Calu3 (cell line): ENCODE results near the gene ABCA4. TPM values are rescaled to one million over a fixed set of nuclear protein-coding genes. Genes with fewer than 3 reads are reported as not detected.

Experiments used
- BruUV-seq: library from RNA; stranded (reverse); fragments of 400-500 nt; replicated peaks from 2 replicates; lab custom pipeline; 2021; lab: Mats Ljungman, UMichigan
- CTCF ChIA-PET: fragments of 300-600 bp; sonication (Branson Sonifier 250); formaldehyde crosslinking; loops from one replicate; lab custom pipeline; 2022; ENCODE audit warnings: antibody characterized with exemption; lab: Charles Lee
- DNase-seq: peaks from one replicate; pipeline ENCODE4 v3.0.0; 2022
- H3K27ac Mint-ChIP-seq: one replicate; pipeline ENCODE4 v1.8.0; 2022; ENCODE audit warnings: mixed read lengths; ENCODE audit not compliant: unreplicated experiment
- H3K27me3 Mint-ChIP-seq: one replicate; pipeline ENCODE4 v1.8.0; 2022; ENCODE audit warnings: mixed read lengths; ENCODE audit not compliant: unreplicated experiment
- H3K36me3 Mint-ChIP-seq: one replicate; pipeline ENCODE4 v1.8.0; 2022; ENCODE audit warnings: mild to moderate bottlenecking, moderate library complexity, mixed read lengths; ENCODE audit not compliant: insufficient read depth, unreplicated experiment
- H3K4me1 Mint-ChIP-seq: one replicate; pipeline ENCODE4 v1.8.0; 2022; ENCODE audit warnings: mild to moderate bottlenecking, low read depth, mixed read lengths; ENCODE audit not compliant: unreplicated experiment
- H3K4me3 Mint-ChIP-seq: one replicate; pipeline ENCODE4 v1.8.0; 2022; ENCODE audit warnings: mild to moderate bottlenecking, low read depth, moderate library complexity, mixed read lengths; ENCODE audit not compliant: unreplicated experiment
- H3K9me3 Mint-ChIP-seq: one replicate; pipeline ENCODE4 v1.8.0; 2022; ENCODE audit warnings: low read depth, mixed read lengths; ENCODE audit not compliant: unreplicated experiment
- CTCF ChIP-seq: fragments of 200-600 bp; IDR thresholded peaks from one replicate; pipeline ENCODE4 v1.8.0; 2022; ENCODE audit warnings: antibody characterized with exemption; ENCODE audit not compliant: unreplicated experiment
- intact Hi-C: fragments of 100-400 bp; cut with micrococcal nuclease; formaldehyde crosslinking; loops from one replicate; pipeline ENCODE4 v1.10.0; 2022; ENCODE audit not compliant: unreplicated experiment
- total RNA-seq: library from RNA; stranded (reverse); gene quantifications from 2 replicates; pipeline ENCODE4 v1.2.3, GENCODE V29; 2022

ABCA4 gene
- total RNA-seq, 1 experiment from 2014 or later = 0.31 TPM

- CTCF ChIA-PET = interaction anchor here (0.6 kb wide), 1 partner anchor 11 kb away, joined by 3 read pairs; no protein-coding TSS in a partner anchor
- no TSS peak for BruUV-seq
- no peaks in the 10 kb centered on the region for H3K9me3 Mint-ChIP-seq
- TF ChIP-seq CTCF = no peak
- no peaks in the 10 kb centered on the region for H3K4me1 Mint-ChIP-seq
- intact Hi-C loops = no loop called here
- no peak overlapping the region for H3K27ac Mint-ChIP-seq
- no peak overlapping the region for H3K4me3 Mint-ChIP-seq
- no peak for DNase-seq
- H3K36me3 Mint-ChIP-seq = no peaks in the 10 kb centered on the region
- H3K27me3 Mint-ChIP-seq = peaks cover 15% of the 10 kb centered on the region
Measured at GRCh38 chr1:94079080-94079940, 41.6 kb downstream of the ABCA4 start.

- CTCF ChIA-PET = no interaction called here
- no peak overlapping the region for H3K4me3 Mint-ChIP-seq
- H3K36me3 Mint-ChIP-seq = peaks cover 5% of the 10 kb centered on the region
- no peak for DNase-seq
- no peaks in the 10 kb centered on the region for H3K9me3 Mint-ChIP-seq
- no TSS peak for BruUV-seq
- peaks cover 15% of the 10 kb centered on the region for H3K27me3 Mint-ChIP-seq
- H3K27ac Mint-ChIP-seq = no peak overlapping the region
- TF ChIP-seq CTCF = no peak
- intact Hi-C loops = no loop called here
- H3K4me1 Mint-ChIP-seq = peaks cover 26% of the 10 kb centered on the region
Measured at GRCh38 chr1:94072840-94073522, 48.0 kb downstream of the ABCA4 start.

GRCh38 chr1:94071976-94072375 lies 49.0 kb downstream of the ABCA4 start:
- Mint-ChIP-seq H3K27ac (no peak overlapping the region), H3K36me3 (peaks cover 5% of the 10 kb centered on the region), H3K4me3 (no peak overlapping the region), H3K27me3 (peaks cover 6% of the 10 kb centered on the region), H3K4me1 (peaks cover 34% of the 10 kb centered on the region), H3K9me3 (no peaks in the 10 kb centered on the region)
- CTCF ChIA-PET = no interaction called here
- DNase-seq = no peak
- no TSS peak for BruUV-seq
- TF ChIP-seq CTCF = no peak
- intact Hi-C loops = no loop called here

GRCh38 chr1:94071391-94071790 lies 49.6 kb downstream of the ABCA4 start:
- no peak for TF ChIP-seq CTCF
- BruUV-seq = no TSS peak
- peaks cover 5% of the 10 kb centered on the region for H3K36me3 Mint-ChIP-seq
- no peak for DNase-seq
- no peak overlapping the region for H3K27ac Mint-ChIP-seq
- no peak overlapping the region for H3K4me3 Mint-ChIP-seq
- CTCF ChIA-PET = no interaction called here
- H3K4me1 Mint-ChIP-seq = peaks cover 34% of the 10 kb centered on the region
- peaks cover under 1% of the 10 kb centered on the region for H3K27me3 Mint-ChIP-seq
- H3K9me3 Mint-ChIP-seq = no peaks in the 10 kb centered on the region
- intact Hi-C loops = no loop called here
